EH (cell line): ENCODE data around the gene SPRYD4.
"Not testable (repeated sequence)": the region's sequence is repeated elsewhere in the genome, so short reads cannot be mapped to it uniquely, and the experiment has no call there.

Source experiments
- DNase-seq: peaks from one replicate; pipeline ENCODE4 v3.0.0-alpha.2; 2015; ENCODE audit warnings: low read depth

The SPRYD4 gene

DNA sequence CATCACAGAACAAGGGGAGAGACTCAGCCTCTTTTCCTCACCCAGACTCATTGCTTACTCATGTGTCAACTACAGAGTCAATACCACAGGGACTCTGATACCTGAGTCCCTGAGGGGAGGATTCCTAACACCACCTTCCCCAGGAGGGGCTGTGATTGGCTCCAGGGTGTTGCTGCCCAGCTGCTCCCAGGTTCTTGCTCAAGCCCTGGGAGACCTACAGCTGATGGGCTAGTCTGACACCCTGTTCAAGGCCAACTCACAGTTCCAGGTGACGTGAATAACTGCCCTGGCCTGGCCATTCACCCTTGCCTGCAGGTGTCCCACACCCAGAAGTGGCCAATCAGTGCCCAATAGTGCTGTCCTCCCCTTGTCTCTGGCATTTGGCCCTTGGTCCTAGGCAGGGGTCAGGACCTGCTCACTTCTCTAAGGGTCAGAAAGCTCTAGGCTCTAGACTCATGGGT lies 8.6 kb downstream of the SPRYD4 start:
- DNase-seq = no peak

DNA sequence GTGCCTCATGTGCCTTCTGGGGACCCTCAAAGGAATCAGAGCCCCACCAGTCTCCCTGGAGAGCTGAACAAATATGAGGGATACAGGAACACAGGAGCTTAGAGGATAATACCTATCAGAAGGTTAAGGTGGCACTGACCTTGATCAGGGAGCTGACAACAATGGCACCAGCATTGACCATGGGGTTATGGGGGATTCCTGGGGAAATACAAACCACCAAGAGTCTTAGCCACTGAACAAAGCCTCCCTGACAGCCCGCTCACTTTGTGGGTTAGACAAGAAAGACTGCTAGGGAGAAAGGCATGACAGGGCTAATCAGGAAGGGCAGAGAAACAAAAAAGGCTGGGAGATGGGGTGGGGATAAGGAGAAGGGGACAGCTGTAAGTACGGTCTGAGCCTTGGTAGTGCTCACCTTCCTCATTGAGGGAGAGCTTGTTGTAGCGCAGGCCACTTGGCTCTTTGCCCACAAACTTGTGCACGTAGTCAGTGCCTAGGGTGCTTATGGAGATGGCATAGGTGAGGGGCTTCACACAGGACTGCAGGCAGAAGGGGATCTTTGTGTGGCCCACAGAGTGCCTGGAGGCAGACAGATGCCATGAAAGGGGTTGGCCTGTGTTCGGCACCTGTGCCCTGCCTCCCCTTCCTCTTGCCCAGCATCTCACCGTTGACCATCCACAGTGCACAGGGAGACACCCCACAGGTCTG lies 9.3 kb downstream of the SPRYD4 start:
- no peak for DNase-seq

DNA sequence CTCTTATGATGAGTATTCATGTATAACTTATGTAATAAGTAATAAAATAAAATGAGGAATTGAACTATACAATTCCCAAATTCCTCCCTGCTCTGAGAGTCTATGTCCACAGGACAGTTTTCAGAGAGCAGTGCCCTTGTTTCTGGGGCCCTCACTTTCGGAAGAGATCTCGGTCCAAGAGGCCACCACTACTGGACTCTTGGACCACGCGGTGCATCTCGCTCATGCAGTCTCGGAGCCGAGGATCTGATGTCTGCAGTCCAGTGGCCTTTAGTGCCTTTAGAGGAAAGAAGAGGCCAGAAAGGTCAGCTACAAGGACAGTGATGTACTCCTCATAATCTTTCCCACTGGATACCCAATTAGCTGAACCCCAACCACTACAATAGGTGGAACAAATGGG lies 11.2 kb downstream of the SPRYD4 start:
- DNase-seq = no peak

DNA sequence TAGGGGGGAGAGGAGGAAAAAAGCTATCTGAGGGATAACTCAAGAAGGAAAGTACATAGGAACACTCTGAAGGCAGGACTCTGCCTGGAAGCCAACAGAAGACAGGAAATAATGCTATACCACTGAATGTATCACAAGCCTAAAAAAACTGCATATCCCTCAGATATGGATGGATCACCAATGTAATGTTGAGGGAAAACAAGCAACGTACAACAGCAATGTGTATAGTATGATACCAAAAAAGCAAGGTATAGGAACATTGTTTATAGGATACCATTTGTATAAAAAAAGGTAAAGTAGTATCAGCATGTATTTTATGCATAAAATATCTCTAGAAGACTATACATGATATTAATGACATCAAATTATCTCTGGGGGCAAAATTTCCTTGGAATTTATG lies 16.2 kb downstream of the SPRYD4 start:
- DNase-seq = no peak

DNA sequence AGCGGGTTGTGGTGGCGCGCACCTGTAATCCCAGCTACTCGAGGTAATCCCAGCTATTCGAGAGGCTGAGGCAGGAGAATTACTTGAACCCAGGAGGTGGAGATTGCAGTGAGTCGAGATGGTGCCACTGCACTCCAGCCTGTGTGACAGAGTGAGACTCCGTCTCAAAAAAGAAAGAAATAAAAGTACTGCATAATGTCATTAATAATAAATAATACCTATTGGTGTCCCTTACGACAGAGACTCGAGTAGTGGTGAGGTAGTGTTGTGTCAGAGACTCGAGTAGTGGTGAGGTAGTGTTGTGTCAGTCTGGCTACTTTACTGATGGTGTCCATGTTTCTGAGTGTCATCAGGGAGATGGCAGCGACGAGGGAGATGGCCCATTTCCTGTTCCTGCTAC lies 18.3 kb downstream of the SPRYD4 start:
- no peak for DNase-seq

DNA sequence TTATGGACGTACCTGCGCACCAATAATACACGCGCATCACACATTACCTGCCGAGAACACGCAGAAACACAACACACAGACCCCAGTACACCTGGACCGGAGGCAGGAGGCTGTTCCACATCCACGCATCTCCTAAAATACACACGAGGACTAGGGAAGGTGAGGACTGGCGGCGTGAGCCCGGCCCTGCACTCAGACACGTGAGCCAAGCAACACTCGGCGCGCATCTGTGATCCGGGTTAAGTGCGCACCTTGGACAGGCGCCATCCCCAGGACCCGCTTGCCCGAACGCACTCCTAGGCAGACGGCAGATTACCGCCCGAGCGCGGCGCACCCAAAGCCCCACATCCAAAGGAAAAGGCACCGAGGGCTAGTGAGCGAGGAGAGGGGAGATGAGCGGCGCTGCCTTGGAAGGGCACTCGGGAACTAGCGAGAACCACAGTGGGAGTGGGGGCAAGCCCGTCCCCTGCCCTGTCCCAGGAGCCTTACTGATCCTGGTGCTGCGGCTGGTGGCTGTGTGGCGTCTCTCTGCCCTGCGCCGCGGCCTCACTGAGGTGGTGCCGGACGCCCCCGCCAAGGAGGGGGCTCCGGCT lies 19.2 kb downstream of the SPRYD4 start:
- peak; percentile 21 for DNase-seq

DNA sequence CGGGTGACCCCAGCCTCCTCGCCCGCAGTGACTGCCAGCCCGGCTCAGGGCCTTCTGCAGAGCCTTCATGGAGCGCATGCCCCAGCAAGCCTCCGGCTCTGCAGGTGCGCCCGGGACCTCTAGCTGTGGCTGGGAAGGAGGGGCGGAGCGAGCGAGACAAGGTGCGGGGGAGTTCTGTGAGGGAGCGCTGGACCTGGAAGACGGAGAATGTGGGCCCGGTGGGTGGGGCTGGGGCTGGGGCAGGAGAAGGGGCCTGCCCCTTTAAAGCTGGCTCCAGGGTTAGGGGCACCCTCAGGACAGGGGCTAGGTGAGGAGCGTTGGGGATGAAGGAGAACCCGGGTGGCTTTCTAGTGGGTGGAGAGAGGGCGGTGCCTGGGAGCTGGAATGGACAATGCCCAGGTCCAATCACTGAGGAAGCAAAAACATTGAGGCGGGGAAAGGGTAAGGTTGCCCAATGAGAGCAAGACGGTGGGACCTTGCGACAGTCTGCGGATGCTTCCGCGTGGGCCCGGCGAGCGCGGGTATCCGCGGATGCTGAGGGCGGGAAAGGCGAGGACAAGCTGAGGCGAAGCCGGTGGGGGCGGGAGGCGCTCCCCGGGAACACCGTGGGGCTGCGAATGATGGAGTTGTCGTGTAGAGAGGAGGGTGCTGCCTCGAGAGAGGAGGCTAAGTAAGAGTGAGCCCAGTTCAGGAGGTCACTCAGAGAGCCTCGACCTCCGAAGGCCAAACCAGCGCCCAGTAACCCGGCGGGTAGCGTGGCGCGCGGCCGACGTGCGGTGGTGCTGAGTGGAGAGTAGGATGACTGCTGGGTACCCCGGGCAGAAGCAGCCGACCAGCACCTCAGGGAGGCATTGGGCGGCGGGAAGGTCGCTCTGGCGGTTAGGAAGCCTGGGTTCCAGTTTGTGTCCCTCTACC lies 19.9 kb downstream of the SPRYD4 start, which contains the start of gene GLS2:
TSS of gene GLS2 (minus strand) at position 121 of the 915 bp plus-strand sequence. CDS start at position 78, 43 bp downstream.
- peak; percentile 83 for DNase-seq

DNA sequence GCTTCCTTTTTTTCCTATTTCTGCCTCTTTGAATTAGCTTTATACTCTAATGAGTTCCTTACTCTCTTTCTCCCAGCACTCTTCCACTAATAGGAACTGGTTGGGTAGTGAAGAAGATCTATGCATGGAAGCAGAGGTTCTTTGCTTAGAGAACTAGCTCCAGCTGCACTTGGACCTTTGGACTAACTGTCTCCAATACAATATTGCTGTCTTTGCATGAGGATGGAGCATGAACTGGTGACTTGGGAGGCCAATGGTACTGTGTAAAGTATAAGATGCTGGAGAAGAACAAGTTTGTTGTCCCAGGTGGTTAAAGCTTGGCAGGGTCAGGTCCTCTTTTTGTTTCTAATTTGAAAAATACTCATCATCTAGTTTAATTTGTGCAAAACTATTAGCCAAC lies 22.0 kb downstream of the SPRYD4 start:
- no peak for DNase-seq

DNA sequence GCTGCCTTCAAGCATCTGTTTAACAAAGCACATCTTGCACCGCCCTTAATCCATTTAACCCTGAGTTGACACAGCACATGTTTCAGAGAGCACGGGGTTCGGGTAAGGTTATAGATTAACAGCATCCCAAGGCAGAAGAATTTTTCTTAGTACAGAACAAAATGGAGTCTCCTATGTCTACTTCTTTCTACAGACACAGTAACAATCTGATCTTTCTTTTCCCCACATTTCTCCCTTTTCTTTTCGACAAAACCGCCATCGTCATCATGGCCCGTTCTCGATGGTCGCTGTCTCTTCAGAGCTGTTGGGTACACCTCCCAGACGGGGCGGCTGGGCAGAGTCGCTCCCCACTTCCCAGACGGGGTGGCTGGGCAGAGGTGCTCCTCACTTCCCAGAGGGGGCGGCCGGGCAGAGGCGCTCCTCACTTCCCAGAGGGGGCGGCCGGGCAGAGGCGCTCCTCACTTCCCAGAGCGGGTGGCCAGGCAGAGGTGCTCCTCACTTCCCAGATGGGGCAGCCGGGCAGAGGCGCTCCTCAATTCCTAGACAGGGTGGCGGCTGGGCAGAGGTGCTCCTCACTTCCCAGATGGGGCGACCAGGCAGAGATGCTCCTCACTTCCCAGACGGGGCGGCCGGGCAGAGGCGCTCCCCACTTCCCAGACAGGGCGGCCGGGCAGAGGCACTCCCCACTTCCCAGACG lies 25.2 kb downstream of the SPRYD4 start:
- not testable (repeated sequence) for DNase-seq

DNA sequence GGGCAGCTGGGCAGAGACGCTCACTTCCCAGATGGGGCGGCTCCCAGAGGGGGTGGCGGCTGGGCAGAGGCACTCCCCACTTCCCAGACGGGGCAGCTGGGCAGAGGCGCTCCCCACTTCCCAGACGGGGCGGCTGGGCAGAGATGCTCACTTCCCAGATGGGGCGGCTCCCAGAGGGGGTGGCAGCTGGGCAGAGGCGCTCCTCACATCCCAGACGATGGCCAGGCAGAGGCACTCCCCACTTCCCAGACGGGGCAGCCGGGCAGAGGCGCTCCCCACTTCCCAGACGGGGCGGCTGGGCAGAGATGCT lies 25.7 kb downstream of the SPRYD4 start:
- not testable (repeated sequence) for DNase-seq

DNA sequence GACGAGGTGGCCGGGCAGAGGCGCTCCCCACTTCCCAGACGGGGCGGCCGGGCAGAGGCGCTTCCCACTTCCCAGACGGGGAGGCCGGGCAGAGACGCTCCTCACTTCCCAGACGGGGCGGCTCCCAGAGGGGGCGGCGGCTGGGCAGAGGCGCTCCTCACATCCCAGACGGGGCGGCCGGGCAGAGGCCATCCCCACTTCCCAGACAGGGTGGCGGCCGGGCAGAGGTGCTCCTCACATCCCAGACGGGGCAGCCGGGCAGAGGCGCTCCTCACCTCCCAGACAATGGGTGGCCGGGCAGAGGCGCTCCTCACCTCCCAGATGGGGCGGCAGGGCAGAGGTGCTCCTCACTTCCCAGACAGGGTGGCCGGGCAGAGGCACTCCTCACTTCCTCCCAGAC lies 26.1 kb downstream of the SPRYD4 start:
- not testable (repeated sequence) for DNase-seq

DNA sequence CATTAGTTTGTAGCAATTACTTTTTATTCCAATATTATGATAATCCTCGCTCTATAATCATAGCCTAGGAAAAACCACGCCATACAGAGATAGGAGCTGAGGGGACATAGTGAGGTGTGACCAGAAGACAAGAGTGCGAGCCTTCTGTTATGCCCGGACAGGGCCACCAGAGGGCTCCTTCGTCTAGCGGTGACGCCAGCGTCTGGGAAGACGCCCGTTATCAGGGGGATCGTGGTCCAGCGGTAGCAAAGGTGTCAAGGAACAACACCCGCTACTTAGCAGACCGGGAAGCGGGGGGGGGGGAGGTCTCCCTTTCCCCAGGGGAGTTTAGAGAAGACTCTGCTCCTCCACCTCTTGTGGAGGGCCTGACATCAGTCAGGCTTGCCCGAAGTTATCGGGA lies 28.3 kb downstream of the SPRYD4 start:
- DNase-seq = peak; percentile 44

DNA sequence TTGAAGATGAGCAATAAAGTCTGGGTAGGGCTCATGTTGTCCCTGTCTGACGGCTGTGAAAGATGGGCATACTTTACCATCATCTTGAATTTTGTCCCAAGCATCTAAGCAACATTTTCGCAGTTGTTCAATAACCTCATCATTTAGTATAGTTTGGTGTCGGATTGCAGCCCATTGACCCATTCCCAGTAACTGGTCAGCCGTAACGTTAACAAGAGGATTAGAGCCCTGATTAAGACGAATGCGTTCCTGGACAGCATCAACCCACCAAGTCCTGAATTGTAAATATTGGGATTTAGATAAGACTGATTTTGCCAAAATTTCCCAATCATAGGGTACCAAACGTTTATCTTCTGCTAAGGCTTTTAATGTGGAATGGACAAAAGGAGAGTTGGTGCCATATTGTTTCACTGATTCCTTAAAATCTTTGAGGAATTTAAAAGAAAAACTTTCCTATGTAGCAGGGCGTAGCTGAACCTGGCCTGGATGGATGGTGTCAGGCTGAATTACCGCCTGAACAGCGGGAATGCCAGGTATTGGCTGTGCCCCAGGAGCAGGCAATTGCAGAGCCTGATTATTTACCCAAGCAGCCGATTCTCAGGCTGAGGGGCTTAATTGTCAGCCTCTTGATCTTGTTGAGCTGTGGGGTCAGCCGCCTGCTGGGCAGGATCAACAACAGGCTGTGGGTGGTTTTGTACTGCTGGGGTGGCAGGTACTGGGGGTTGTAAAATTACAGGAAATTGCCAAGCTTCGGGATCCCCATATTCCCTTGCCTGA lies 29.9 kb downstream of the SPRYD4 start:
- DNase-seq = not testable (repeated sequence)

DNA sequence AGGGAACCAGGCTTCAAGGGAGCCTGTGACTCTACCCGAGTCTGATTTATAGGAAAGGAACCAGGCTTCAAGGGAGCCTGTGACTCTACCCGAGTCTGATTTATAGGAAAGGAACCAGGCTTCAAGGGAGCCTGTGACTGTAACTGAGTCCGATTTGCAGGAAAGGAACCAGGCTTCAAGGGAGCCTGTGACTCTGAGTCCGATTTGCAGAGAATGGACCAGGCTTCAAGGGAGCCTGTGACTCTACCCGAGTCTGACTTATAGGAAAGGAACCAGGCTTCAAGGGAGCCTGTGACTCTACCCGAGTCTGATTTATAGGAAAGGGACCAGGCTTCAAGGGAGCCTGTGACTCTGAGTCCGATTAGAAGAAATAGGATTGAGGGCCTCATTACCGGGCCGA lies 31.1 kb downstream of the SPRYD4 start:
- not testable (repeated sequence) for DNase-seq

DNA sequence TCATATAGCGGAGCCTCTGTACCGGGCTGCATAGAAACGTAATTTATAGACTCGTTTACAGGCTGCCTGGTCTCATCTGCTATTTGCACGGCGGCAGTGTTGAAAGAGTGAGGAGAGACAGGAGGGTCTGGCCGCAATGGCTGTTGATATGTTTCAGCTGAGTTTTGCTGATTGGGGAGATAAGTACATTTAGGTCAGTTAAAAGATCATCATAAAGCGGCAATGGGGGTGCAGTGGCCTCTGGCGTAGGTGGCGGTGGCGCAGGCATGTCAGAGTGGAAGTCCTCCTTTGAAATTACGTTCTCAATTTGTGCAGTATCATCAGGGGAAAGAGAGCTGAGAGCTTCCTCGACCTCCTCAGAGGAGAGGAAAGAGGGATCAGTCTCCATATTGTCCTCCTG lies 31.5 kb downstream of the SPRYD4 start:
- DNase-seq = not testable (repeated sequence)

DNA sequence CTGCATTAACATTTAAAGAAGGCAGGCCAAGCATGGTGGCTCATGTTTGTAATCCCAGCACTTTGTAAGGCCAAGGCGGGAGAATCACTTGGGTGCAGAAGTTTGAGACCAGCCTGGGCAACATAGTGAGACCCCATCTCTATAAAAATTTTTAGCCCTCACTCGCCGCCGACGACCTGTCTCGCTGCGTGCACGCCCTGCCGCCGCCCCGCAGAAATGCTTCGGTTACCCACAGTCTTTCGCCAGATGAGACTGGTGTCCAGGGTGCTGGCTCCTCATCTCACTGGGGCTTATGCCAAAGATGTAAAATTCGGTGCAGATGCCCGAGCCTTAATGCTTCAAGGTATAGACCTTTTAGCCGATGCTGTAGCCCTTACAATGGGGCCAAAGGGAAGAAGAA lies 42.4 kb downstream of the SPRYD4 start:
- no peak for DNase-seq

DNA sequence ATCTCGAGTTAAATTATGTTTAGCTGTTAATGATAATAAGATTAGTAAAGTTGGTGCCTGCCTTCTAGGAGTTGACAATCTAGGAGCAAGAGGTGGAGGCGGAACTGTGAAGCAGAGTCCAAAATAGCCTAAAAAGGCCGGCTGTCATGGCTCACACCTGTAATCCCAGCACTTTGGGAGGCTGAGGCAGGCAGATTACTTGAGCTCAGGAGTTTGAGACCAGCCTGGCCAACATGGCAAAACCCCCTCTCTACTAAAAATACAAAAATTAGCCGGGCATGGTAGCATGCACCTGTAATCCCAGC lies 45.6 kb downstream of the SPRYD4 start:
- DNase-seq = not testable (repeated sequence)

DNA sequence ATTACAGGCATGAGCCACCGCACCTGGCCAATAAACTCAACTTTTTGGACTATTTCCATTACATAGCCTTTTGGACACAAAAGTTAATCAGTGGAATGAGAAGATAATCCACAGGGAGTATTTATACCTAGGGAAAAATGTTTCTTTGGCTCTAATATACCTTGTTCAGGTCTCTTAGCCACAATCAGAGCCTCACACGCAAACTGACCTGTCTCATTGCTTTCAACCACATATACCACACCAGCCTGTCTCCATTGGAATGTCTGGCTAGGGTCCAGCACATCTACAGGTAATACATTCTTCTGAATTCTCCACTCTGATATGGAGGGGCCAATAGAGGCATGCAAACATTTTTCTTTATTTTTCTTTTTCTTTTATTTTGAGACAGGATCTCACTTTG lies 49.5 kb downstream of the SPRYD4 start:
- DNase-seq = no peak

DNA sequence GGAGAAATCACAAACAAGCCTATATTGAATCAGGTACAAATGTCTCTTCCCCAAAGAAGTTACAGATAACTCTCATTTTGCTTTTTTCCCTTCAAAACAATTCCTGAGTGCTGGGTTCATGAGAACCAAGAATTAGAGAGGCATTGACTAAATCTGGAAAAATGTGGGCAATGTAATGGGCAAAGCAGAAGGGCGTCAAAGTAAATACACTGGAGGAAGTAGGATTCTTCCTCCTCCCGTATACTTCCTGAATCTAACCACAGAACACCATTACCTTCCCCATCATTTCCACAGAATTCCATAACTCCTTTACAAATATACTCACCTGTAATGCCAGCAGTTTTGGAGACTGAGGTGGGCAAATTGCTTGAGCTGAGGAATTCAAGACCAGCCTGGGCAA lies 50.2 kb downstream of the SPRYD4 start:
- peak; percentile 84 for DNase-seq

DNA sequence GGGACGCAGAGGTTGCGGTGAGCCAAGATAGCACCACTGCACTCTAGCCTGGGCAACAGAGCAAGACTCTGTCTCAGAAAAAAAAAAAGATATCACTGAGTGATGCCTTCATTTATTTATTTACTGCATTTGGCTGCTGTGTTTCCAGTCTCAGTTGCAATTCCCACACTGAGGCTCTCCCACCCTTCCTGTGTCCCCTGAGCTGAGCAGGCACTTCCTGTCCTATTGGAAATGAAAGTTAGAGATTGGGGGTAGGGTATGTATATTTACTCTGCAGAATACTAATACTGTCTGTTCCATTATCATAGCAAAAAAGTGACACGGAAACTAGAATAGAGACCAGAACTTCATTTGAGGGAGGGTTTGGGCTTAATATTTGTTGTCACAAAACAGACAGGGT lies 51.7 kb downstream of the SPRYD4 start:
- DNase-seq = peak; percentile 40

DNA sequence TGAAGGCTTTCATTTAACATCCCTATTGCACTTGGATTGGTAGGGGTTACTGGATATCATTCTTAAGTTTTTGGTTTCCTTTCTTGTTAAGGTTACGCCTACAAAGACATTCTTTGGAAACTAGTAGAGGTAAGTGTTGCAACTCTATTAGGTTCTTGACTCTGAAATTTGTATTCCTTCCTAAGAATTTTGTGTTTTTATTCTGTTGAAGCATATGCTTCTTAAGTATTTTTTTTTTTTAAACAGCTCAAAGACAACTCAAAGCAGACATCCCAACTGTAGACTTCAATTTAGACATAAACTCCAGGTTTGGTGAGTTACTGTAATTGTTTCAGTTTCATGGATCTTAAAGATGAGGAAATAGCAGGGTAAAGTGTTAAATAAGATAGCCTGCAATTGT lies 52.1 kb downstream of the SPRYD4 start:
- peak; percentile 13 for DNase-seq

DNA sequence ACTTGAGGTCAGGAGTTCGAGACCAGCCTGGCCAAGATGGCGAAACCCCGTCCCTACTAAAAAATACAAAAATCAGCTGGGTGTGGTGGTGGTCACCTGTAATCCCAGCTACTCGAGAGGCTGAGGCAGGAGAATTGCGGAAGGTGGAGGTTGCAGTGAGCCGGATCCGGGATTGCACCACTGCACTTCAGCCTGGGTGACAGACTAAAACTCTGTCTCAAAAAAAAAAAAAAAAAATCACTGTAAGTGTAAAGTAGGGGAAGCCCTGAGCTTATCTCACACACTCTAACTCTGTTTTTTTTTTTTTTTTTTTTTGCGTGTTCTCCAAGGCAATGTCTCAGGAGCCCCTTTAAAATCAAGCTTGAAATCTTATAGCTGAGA lies 52.8 kb downstream of the SPRYD4 start:
- DNase-seq = no peak
